Measurements from ENCODE around the gene CTAGE6. TPM values are rescaled to one million over a fixed set of nuclear protein-coding genes. Genes with fewer than 3 reads are reported as not detected.
"Not testable (repeated sequence)": the region's sequence is repeated elsewhere in the genome, so short reads cannot be mapped to it uniquely, and the experiment has no call there.

CTAGE6 gene
- total RNA-seq, 8 experiments from 2014 or later = 0.08 to 0.66 (median 0.29) TPM; not detected in 1

DNA sequence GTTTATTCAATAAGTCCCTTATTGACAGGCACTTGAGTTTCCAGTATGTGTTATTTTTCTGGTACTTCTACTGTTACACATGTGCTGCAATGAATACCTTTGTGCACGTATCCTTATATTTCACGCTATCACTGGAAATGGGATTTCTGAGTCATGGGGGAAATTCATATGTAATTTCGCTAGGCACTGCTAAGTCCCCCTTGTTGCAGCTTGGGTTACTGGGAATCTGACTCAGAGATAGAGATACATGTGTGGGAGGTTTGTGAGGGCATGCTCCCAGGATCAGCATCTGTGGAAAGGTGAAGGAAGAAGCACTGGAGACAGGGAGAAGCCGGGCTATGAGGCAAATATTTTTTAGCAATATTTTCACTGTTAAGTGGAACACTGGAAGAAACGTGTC is 47.6 kb downstream of the CTAGE6 start:
- H3K4me1 ChIP-seq (replicated peaks in 1 of 2); H3K4me3 ChIP-seq; H3K27ac ChIP-seq; ATAC-seq (replicated peaks in 6 of 8); in situ Hi-C loops (cut with MboI; ENCODE audit: low pct_unique_long_range_greater_than_20kb in 2 of 9, low sequenced_read_pairs in 9 of 9, unreplicated experiment in 9 of 9): not testable (repeated sequence)
- WGBS, 10 experiments = no CpG with 5 or more reads among the region's 5 CpGs

Other genes starting within 250 kb of the CTAGE6 start
- gene CTAGE15, start 185.9 kb downstream of the CTAGE6 start, total RNA-seq = under 1 TPM in 2 of 8 experiments, not detected in 6; 0.11 to 0.13 TPM
- gene TCAF2, start 136.7 kb downstream of the CTAGE6 start, total RNA-seq = 1 to 10 TPM in 4 of 8 experiments, under 1 TPM in 4; 0.18 to 2.6 (median 0.88) TPM
- gene TCAF1, start 144.5 kb upstream of the CTAGE6 start, total RNA-seq = 100 to 1,000 TPM in 2 of 8 experiments, 10 to 100 TPM in 6; 18.3 to 123 (median 83.9) TPM
- gene OR2F2, start 177.5 kb upstream of the CTAGE6 start, total RNA-seq = under 1 TPM in 4 of 8 experiments, not detected in 4; 0.17 to 0.52 (median 0.35) TPM
- gene OR2F1, start 197.1 kb upstream of the CTAGE6 start, total RNA-seq = under 1 TPM in 5 of 8 experiments, not detected in 3; 0.05 to 0.76 (median 0.22) TPM
- gene OR6B1, start 242.6 kb upstream of the CTAGE6 start, total RNA-seq = under 1 TPM in 5 of 8 experiments, not detected in 3; 0.08 to 0.38 (median 0.10) TPM